Cardiac septum (tissue), 1 donor: ENCODE data around the gene OR52H1. TPM values are rescaled to one million over a fixed set of nuclear protein-coding genes. Genes with fewer than 3 reads are reported as not detected.

Experiments used
- total RNA-seq: library from RNA; stranded (reverse); fragmentation: NEBNext Ultra II Directional; extraction: Animal tissue kit (Norgen Biotek cat#: 25700); gene quantifications from one replicate; pipeline ENCODE4 v1.2.1, GENCODE V29; 2021
- donor health status: DM: no; HTN: no; CAD: no.

Gene OR52H1
- total RNA-seq, 1 donor from 2014 or later = not detected

Other genes starting within 250 kb of the OR52H1 start
- gene OR51B4, start 246.6 kb downstream of the OR52H1 start, total RNA-seq = not detected
- gene OR51B2, start 224.2 kb downstream of the OR52H1 start, total RNA-seq = not detected
- not detected for gene OR51B5, start 205.0 kb downstream of the OR52H1 start, total RNA-seq
- gene OR51B6, start 197.0 kb downstream of the OR52H1 start, total RNA-seq = not detected
- not detected for gene OR51M1, start 164.7 kb downstream of the OR52H1 start, total RNA-seq
- not detected for gene OR51Q1, start 126.4 kb downstream of the OR52H1 start, total RNA-seq
- gene OR51I1, start 107.0 kb downstream of the OR52H1 start, total RNA-seq = not detected
- not detected for gene OR51I2, start 99.2 kb downstream of the OR52H1 start, total RNA-seq
- not detected for gene OR52D1, start 59.9 kb downstream of the OR52H1 start, total RNA-seq
- gene UBQLN3, start 38.6 kb downstream of the OR52H1 start, total RNA-seq = not detected
- gene UBQLNL, start 31.8 kb downstream of the OR52H1 start, total RNA-seq = 0.11 TPM
- gene OR52B6, start 32.3 kb upstream of the OR52H1 start, total RNA-seq = not detected
- 0.46 TPM for gene TRIM6, start 48.1 kb upstream of the OR52H1 start, total RNA-seq
- gene TRIM34, start 76.5 kb upstream of the OR52H1 start, total RNA-seq = 2.3 TPM
- gene TRIM5, start 136.5 kb upstream of the OR52H1 start, total RNA-seq = 6.4 TPM
- gene TRIM22, start 141.2 kb upstream of the OR52H1 start, total RNA-seq = 16.1 TPM
- gene OR56B1, start 187.9 kb upstream of the OR52H1 start, total RNA-seq = not detected
- not detected for gene OR52N4, start 205.7 kb upstream of the OR52H1 start, total RNA-seq
- not detected for gene OR52N5, start 234.8 kb upstream of the OR52H1 start, total RNA-seq
- not detected for gene OR52N1, start 242.7 kb upstream of the OR52H1 start, total RNA-seq